Activated T-cell treated with anti-CD3 and anti-CD28 coated beads, Interleukin-2, amount 50 U/mL, for 48 hours (primary cell): ENCODE measurements around the gene TSPAN9.

Experiments used
- DNase-seq, 2 experiments: peaks; one replicate each; pipeline ENCODE4 v3.0.0-alpha.2; 2020

The TSPAN9 gene

DNA sequence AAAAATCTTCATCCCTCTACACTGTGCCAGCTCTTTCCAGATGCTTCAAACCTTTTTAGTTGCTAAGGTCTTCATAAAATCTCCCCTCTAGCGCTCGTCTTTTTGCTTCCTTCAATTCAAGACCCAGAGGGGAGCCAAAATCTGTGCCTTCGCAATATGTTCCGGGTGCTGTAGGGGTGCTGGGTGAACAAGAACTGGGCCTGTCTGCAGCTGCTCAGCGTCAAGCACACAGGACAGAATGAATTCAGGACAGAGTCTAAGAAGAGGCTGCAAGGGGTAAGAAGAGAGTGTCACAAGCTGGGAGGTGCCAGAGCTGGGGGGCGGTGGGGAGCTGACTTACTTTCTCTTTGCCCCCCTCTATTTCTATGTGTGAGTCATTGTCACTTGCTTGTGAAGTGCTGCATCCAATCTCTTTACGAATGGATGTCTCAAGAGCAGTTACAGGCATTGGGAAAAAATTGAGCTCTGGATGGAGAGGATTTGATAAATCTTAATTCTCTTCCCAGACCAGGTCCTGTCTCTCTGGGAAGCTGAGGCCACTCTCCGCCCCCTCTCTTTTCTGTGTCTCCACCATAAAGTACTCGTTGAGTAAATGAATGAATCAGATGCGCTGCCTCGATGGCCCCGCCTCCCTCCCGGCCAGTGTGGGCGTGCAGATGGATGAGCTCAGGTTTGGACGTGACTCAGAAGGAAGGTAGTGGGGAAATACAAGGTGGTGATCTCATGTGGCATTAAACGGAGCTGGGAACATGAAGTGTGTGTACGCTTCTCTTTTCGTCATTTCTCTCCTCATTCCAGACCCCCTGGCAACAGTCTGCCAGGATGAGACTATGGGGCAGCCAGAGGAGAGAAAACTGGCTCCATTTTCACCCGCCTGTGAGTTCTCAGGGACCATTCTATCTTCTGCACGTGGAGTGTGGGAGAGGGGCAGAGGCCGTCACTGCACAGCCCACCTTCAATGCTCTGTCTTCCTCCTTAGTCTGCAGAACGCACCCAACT lies 91.3 kb downstream of the TSPAN9 start:
- peak; percentile 81 to 83 for DNase-seq

DNA sequence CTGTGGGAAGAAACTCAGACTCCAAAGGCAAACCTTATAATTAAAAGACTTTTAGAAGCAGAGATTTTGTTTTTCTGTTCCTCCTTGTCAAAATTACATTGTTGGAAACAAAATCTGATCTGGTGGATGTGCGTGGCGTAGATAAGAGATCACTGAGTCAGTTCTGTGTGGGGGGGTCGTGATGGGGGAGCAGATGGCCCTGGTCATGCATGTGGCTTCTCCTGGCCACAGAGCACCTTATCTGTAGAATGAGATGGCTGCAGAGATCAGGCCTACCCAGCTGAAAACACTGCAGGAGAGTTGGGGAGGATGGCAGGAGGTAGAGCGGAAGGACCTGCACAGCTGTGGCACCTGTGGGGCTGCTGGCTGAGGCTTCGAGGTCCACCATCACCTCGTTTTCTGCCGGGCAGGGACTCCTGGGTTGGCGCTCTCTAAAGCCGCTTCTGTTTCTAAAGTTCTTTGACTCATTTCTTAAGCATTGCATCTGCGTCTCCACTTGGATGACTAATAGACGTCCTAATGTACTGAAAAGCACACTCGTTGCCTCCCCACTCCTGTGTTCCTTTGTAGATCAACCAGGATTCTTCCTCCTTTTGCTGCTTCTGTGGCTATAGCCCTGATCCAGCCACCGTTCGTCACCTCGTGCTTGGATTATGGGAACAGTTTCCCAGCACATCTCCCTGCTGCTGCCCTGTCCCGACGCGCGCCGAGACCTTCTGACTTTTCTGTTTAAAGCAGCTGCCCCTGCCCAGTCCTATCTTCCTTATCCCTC lies 93.4 kb downstream of the TSPAN9 start:
- DNase-seq: no peak

DNA sequence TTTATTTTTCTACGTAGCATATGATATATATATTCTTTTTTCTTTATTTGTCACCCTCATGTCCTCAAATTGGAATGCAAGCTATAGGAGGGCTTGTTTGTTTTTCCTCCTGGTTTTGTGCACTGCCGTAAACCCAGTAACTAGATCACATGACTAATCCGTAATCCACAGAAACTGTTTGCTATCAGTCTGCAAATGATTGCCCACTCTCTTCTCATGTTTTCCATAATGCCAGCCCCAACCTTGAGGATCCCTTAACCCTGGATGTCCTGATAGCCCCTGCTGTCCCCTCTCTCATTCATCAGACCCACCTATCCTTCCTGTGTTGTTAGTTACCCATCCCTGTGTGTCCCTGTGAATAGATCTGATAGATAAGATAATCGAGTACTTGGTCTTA lies 94.0 kb downstream of the TSPAN9 start:
- DNase-seq: no peak

DNA sequence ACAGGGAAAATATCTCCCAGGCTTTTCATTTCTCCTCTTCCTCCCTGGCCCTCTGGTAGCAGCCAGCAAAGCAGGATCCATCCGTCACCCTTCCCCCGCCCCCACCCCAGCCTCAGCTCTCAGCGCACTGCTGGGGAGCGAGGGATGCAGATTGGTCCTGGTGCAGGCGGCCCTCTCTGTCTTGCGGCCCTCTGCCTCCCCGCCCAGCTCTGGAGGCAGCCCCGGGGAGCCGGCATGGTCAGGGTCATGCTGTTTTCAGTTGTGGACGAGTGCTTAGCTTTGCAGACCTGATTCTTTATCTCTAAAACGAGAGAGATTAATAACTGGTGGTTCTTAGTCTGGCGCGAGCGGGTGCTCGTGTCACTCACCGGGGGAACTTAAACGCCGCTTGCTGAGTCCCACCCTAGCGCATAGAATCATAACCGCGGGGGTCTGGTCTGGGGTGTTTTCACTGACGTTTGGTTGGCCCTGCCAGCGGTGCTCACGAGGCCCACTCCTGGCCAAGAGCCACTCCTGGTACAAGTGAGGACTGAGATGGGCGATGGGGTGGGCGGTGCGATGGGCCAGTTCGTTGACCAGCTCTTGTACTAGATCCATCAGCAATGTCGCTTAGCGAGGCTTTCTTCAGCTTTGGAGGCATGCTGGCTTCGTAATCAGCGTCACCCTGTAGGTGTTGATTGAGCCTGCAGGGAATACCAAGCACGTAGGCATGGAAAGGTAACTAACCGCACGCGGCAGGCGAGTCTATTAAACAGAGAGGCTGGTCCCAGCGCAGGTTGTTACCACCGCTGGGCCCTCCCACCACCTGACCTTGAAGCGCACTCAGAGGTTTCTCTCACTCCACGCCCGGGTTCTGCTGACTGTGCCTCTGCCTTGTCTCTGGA lies 95.2 kb downstream of the TSPAN9 start:
- no peak for DNase-seq

DNA sequence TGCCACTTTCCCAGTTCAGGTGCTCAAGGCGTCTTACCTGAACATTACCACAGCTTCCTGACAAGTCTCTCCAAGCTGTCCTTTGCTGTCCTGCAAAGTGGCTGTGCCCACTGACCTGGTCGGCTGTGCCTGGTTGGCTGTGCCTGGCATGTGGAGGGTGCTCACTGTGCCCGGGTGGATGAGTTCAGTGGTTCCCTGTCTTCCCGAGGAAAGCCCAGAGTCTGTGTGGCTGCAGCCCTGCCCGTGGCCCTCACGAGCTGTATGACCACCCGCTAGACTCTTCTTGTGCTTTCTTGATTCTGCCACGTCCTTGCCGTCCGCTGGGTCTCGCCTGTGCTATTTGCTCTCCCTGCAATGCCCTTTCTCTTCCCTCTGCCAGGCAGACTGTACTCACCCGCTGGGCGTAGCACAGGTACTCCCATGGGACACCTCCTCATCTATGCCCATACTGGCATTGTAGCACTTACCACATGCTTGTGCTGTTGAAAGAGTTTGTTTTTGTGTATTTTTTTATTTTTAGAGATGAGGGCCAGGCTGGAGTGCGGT lies 95.9 kb downstream of the TSPAN9 start:
- DNase-seq: no peak

DNA sequence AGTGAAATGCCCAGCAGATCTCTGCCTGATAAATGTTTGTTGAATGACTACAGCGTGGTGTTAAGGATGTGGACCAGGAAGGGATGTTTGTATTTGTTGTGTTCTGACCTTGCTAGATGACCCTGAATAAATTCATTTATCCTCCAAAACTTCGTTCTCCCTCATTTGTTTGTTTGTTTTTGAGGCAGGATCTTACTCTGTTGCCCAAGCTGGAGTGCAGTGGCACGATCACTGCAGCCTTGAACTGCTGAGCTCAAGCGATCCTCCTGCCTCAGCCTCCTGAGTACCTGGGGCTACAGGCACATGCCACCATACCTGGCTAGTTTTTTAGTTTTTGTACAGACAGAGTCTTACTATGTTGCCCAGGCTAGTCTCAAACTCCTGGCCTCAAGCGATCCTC lies 96.7 kb downstream of the TSPAN9 start:
- no peak for DNase-seq

DNA sequence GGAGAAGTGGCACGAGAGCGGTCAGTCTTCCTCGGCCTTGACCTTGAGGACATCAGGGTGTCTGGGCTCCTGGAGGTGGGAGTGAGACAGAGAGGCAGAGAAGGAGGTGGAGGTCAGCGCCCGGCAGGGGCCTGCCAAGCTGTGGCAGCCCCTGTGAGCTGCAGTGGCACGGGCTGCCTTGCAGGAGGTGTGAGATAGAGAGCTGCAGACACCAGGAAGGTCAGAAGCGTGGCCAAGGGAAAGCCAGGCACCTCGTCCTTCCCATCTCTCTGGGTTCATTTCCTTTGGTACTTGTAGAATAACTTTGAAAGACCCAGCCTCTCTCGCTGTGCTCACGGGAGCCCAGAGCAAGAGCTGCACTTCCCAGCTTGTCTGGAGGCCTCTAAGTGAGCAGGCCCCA lies 98.1 kb downstream of the TSPAN9 start:
- DNase-seq: no peak

DNA sequence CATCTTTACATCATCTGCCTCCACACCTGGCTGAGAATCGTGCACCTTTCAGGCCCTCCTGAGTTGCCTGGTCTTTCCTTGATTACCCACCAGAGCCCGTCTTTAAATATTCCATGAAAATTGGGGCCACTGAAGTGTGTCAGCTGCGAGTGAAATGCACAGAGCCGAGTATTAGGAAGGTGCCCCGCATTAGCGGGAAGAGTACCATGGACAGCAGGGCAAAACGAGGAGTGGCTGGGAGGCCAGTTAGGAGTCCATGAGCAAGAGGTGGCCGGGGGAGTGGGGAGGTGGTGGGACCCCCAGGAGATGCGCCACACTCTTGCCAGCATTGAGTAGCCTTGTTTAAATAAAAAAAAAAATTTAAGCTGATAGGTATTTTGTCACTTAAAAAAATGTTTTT lies 99.6 kb downstream of the TSPAN9 start:
- no peak for DNase-seq

DNA sequence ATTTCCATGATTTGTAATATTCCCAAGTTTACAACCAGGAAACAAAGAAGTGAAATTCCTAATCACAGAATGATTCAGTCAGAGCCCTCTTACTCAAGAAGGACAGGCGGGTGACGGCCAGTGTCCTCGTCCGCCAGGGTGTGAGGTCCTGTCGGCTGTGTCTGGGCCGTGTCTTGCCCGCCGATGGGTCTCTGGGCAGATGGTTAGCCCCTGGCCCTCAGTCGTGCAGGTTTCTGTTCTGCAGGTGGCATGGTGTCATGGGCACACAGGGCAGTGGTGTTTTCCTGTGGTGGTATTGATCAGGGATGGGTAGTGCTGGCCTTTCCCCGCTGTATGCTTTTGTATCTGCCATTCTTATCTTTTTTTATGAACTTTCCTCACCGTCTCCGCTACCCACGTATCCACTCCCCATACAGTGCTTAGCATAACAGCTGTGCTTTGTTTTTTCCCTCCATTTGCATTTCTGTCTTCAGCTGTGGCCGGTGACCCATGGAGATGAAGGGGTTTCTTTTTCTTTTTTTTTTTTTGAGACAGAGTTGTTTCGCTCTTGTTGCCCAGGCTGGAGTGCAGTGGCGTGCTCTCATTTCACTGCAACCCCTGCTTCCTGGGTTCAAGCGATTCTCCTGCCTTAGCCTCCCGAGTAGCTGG lies 100.7 kb downstream of the TSPAN9 start:
- no peak for DNase-seq

DNA sequence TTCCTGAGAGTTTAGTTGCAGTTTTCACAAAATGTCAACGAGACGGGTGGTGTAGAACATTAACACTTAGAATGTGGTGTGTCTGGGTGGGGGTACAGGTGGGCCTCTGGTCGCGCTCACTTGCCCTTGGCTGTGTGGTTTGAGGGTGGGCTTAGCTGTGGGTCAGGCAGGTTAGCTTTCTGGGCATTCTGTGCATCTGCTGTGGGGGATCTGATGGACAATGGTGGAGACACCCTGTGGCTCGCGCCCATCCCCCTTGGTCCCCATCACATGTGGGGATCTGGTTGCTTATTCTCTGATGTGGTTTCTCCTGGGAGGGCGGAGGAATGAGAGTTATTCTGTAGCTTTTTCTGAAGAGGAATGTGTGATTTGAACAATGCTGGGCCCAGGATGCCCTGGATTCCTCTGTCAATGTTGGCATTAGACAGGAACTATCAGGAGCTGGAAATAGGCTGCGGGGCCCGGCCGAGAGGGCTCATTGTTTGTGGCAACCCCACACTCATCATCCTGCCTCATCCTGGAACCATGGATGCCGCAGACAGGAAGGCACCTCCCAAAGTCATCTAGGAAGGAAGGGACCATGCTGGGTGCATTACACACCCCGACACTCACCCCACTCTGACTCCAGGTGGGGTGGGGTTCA lies 101.6 kb downstream of the TSPAN9 start:
- DNase-seq: no peak

DNA sequence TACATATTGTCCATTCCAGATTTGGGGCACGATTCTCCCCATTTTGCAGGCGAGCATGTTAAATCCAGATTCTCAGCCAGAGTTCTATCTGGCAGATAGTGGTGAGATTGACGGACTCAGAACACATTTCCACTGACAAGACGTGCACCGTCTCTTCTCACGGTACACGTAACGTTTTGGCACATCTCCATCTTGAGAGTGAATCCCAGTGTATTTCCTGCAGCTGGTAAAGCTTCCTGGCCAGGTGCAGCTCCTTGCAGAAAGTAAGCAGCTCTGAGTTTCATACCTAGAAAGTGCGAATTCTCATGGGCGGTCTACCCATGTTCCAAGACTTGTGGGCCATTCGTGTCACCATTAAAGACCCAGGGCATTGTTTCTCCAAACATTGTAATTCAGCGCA lies 102.6 kb downstream of the TSPAN9 start:
- no peak for DNase-seq

DNA sequence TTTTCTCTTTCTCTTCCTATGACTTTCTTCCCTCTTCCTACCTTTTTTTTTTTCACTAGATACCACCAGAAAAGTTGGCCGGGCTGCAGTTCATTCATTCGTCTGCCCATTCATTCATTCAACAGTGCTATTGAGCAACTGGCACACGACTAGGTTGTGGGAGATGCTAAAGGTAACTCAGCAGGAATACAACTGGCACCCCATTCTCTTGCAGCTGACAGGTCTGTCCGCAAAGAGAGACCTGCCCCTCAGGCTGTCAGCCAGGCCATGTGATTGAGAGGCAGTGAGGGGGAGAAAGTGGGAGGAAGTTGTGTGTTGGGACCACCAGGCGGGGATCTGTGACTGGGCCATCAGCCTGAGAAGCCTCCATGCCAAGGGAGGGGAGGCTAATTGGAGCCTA lies 105.2 kb downstream of the TSPAN9 start:
- no peak for DNase-seq

DNA sequence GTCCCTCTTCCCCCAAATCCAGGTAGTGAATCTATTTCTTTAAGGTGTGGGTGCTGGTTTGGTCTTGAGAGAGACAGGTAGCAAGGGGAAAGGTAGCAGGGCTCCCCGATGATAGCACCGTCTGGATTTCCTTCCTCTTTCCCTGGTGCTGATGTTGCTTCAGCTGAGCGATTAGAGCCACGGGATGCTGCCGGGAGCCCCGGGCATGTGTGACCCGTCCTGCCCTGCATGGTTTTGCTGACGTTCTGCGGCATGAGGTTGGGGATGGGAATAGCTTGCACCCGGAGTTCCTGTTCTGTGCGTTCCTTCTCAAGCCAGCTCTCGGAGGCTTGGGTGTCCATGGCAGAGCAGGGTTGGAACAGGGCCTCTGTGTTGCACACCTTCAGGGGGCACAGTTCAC lies 107.3 kb downstream of the TSPAN9 start:
- no peak for DNase-seq

DNA sequence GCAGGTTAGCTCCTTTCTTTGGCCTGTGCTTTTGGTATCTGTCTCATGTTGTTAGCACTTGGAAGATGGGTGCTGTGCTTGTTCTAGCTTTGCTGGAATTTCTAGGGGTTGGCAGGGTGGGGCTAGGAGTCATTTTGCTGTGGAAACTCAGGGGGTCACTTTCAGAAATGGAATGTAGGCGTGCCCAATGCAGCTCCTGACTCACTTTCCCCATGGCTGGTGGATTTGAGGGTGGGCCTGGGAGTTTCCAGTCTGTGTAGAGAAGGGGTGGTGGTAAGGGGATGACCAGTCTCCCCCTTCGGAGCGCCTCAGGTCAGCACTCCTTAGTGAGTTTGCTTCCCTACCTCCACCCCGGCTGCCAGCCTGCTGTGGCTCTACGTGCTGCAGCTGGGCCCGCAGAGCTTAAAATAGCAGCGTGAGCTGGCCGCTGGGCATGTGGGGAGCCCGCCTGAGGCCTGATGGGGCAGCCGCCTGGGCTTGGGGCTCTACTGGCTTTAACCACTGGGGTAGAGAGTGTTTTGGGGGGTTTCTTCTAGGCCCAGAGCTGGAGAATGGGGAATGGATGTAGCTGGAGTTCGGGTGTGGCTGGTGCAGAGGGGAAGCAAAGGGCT lies 108.2 kb downstream of the TSPAN9 start:
- DNase-seq: no peak

DNA sequence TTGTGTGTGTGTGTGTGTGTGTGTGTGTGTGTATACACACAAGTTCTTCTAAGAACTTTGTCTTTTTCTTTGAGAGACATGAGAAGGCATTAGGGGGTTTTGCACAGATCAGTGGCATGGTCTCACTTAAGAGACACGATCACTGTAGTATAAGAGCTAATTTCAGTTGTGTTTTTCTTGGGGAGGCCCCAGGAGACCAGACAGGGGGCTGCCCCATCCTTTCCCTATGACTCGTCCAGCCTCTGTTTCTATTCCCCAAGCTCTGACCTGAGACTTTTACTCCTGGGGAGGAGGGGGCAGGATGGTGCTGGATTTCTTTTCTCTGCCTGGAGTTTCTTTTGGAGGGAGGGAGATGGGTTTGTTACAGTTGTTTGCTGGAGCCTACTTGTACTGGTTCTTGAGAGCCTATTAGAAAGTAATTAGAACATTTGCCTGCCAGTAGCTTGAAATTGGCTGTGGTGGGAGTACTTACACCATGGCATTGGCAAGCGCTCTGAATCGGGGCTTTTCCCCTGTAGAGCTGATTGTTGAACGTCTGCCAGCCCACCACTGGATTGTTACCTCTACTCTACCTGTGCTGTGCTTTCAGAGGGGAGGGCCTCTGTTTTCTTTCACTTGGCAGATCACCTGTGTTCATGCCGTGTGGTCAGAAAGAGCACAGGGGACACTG lies 109.5 kb downstream of the TSPAN9 start:
- DNase-seq: no peak

DNA sequence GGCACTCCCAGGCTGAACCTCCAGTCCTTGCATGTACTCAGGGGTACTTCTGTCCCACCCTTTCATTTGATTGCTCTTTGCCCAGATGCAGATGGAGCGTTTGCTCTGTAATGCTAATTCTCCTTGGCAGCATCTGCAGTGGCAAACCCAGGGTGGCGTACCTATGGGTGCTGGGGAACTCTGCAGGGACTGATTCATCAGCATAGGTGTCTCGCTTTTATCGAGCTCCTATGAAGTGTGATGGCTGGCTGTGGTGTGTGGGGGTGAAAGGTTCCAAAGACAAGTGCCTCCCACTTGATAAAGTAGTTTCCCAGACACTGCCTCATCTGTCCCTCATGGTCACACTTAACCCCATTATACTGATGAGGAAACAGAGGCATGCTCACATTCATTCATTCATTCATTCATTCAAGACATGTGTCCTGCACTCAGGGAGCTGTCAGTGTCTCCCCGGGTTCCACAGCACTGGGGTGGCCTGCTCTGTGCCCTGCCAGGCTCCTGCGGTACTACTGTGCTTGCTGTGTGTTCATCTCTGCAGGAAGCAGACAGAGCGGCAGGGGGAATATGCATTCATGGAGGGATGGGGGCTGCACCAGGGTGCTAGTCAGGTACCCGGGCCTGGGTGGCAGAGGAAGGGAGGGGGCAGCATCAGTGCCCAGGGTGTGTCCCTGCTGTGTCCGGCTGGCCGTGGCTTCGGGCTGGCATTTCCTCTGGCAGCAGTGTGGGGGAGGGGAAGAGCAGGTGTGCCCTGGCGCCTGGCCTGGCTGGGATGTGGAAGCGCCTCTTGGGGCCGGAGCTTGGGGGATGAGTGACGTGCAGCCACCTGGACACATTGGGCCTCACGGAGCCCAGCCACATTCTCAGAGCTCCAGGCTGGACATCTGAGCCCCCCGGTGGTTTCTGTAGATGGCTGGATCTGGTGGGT lies 110.9 kb downstream of the TSPAN9 start:
- no peak for DNase-seq

DNA sequence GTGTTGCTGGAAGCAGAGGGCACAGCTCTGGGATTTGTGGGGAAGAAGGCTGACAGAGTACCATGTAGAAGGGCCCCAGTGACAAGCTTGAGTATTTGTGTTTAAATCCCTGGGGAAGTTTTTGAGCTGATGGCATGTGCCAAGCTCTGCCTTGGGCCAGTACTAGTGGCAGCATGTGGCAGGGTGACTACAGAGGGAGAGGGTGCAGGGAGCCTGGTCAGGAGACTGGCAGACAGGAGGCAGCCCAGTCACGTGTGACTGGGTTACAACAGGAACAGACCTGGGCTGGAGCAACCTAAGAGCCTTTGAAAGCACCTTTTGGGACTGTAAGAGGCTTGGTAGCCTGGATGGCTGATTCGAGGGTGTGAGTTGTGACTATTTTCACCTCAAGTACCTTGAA lies 112.1 kb downstream of the TSPAN9 start:
- DNase-seq: no peak

DNA sequence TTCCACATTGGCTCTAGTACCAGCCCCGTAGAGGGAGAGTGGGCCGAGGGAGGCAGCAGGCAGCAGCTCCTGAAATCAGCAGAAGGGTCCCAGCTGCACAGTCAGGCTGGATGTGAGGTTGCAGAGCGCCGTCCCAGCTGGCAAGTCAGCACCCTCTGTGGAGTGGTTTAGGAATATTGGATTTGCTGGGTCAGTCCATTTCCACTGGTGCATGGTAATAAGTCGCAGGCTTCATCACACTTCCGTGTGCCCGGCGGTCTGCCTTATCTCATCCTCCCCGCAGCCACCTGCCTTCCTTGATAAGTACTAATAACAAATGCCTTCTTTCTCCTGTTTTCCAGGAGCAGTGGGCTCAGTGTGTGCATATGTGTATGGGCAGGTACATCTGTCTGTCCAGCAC lies 112.9 kb downstream of the TSPAN9 start:
- no peak for DNase-seq

DNA sequence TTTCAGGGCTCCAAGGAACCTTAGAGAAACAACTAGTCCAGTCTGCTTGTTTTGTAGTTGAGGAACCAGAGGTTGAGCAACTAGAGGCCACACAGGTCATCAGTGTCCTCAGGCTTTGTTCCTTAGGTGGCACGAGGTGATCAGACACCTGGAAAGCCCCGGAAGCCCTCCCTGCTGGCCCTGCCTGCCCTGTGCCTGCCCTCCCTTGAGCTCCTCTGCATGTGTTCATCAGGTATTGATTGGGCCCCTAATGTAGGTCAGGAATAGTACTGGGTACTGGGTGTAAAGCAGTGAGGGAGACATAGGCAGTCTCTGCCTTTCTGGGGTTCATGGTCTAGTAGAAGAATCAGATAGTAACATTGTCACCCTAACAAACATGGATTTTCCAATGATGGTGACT lies 114.3 kb downstream of the TSPAN9 start:
- DNase-seq: no peak

DNA sequence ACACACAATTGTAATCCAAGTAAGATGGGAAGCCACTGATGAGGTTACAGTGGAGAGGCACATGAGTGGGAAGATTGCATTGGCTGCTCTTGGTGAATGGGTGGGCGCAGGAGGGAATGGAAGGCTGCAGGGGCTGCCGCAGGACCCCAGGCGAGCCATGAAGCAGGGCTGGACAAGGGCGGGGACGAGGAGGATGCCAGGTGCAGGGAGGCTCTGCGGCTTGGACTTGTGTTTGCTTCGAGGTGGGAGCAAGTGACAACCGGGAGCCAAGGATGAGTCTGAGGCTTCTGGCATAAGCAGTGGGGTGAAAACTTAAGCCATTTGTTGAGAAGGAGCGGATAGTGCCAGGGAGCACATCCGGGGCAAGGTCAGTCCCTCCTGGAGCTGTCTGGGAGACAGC lies 115.0 kb downstream of the TSPAN9 start:
- DNase-seq: no peak
